T-helper 2 cell treated with Interferon-gamma antibody and Interleukin-4, amounts not matched to agents 5 μg/mL and 100 μg/mL, for 36 hours (primary cell): ENCODE data around the gene SMTNL2.

Experiments used
- DNase-seq: peaks from one replicate; pipeline ENCODE4 v3.0.0; 2021; ENCODE audit warnings: low spot score
- H3K27ac Mint-ChIP-seq: one replicate; pipeline ENCODE4 v1.8.0; 2021; ENCODE audit warnings: mild to moderate bottlenecking, mixed read lengths
- H3K27me3 Mint-ChIP-seq: one replicate; pipeline ENCODE4 v1.8.0; 2021; ENCODE audit warnings: low read depth, mixed read lengths
- H3K36me3 Mint-ChIP-seq: one replicate; pipeline ENCODE4 v1.8.0; 2021; ENCODE audit warnings: low read depth, mixed read lengths
- H3K4me1 Mint-ChIP-seq: one replicate; pipeline ENCODE4 v1.8.0; 2021; ENCODE audit warnings: low read depth, mixed read lengths
- H3K4me3 Mint-ChIP-seq: one replicate; pipeline ENCODE4 v1.8.0; 2022; ENCODE audit warnings: mild to moderate bottlenecking, moderate library complexity, mixed read lengths
- H3K9me3 Mint-ChIP-seq: one replicate; pipeline ENCODE4 v1.8.0; 2021; ENCODE audit warnings: mixed read lengths

The SMTNL2 gene

DNA sequence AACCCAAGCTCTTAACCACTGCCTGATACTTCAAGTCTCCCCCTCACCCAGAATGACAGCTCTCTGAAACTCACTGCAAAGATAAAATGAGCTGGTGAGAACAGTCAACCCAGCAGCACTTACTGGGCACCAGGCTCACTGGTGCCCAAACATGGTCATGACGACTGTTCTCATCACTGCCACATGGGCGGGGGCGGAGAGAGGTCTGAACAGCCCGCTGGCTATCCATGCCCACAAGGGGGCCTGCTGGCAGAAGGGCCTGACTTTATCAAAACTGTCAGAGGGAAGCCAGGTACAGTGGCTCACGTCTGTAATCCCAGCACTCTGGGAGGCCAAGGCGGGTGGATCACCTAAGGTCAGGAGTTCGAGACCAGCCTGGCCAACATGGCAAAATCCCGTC lies 33.2 kb upstream of the SMTNL2 start:
- Mint-ChIP-seq H3K4me1 (peaks cover 18% of the 10 kb centered on the region), H3K27me3 (no peaks in the 10 kb centered on the region), H3K27ac (no peak overlapping the region), H3K9me3 (no peaks in the 10 kb centered on the region), H3K36me3 (peaks cover 41% of the 10 kb centered on the region), H3K4me3 (no peak overlapping the region)
- no peak for DNase-seq

DNA sequence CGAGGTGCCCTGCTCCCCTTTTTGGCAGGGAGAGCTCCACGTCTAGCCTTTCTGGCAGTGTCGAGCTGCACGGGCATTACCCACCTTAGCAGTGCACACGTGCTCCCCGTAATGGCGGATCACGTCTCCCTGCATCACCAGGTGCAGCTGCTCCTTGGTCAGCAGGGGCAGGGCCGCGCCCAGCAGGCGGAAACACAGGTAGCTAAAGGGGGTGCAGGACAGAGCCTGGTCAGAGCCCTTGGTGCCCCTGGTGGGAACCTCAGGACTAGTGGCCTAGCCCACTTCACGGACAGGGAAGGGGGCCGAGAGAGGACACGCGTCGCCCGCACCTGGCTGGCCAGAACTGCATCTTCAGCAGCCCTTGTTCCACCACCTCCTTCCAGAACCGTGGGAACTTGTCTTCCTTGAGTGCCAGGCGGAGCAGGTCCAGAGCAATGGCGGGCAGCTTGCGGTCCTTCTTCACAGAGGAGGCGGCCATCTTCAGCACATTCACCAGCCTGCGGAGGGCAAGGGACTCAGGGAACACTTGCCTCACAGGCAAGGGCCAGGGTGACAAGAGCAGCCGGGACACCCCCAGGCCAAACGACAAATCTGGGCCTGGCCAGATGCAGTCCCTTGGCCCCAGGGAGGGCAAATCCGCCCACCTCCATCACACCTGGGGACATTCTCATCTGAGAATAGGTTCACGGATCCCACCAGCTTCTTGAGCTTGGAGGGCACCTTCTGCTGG lies 32.4 kb upstream of the SMTNL2 start:
- Mint-ChIP-seq H3K27me3 (no peaks in the 10 kb centered on the region), H3K36me3 (peaks cover 38% of the 10 kb centered on the region), H3K4me3 (no peak overlapping the region), H3K9me3 (no peaks in the 10 kb centered on the region), H3K27ac (no peak overlapping the region), H3K4me1 (peaks cover 20% of the 10 kb centered on the region)
- DNase-seq: no peak

DNA sequence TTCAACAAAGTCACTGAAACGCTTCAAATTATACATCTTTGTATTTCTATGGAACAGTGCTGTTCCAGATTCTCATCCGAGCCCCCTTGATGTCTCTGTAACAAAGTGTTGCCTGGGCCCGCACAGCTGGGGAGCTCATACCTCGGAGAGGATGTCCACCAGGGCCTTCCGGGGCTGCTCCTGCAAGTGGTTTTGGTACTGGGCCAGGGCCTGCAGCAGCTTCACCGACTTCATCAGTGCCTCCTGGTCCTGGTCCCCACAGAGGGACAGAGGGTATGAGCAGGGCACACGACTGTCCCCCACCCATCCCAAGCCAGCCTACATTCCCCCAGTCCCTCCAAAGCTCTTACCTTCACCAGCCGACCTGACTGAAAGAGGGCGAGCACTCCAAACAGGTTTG lies 30.7 kb upstream of the SMTNL2 start:
- H3K36me3 Mint-ChIP-seq: peaks cover 35% of the 10 kb centered on the region
- peak overlapping the region; percentile 92 for H3K4me3 Mint-ChIP-seq
- no peak for DNase-seq
- no peak overlapping the region for H3K27ac Mint-ChIP-seq
- no peaks in the 10 kb centered on the region for H3K27me3 Mint-ChIP-seq
- H3K4me1 Mint-ChIP-seq: peaks cover 20% of the 10 kb centered on the region
- H3K9me3 Mint-ChIP-seq: no peaks in the 10 kb centered on the region

DNA sequence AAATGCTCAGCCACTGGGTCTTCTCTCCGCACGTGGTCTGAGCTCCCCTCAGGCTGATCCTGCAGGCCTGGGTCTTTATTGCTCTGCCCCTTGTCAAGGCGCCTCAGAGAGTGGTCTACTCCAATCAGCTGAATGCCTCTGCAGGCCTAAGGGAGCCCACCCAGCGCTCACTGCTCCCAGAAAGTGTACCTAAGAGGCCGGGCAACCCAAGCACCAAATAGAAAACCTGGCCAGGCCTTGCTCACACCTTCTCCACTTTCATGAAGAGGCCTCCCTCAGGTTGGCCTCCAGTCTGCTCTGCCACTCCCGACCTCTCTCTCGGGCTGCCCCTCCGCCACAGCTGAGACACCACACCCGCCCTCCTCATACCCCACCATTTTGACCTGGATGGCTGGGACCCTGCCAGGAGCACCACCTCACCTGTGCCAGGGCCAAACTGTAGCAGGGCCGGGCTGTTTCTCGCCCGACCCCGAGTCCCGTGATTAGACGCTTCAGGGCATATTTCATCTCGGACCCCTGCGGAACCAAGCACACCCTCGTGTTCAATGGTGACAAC lies 29.8 kb upstream of the SMTNL2 start:
- Mint-ChIP-seq H3K36me3 (peaks cover 35% of the 10 kb centered on the region), H3K9me3 (no peaks in the 10 kb centered on the region), H3K4me1 (peaks cover 20% of the 10 kb centered on the region), H3K27ac (peak overlapping the region; percentile 93), H3K4me3 (peak overlapping the region; percentile 92), H3K27me3 (no peaks in the 10 kb centered on the region)
- DNase-seq: no peak

DNA sequence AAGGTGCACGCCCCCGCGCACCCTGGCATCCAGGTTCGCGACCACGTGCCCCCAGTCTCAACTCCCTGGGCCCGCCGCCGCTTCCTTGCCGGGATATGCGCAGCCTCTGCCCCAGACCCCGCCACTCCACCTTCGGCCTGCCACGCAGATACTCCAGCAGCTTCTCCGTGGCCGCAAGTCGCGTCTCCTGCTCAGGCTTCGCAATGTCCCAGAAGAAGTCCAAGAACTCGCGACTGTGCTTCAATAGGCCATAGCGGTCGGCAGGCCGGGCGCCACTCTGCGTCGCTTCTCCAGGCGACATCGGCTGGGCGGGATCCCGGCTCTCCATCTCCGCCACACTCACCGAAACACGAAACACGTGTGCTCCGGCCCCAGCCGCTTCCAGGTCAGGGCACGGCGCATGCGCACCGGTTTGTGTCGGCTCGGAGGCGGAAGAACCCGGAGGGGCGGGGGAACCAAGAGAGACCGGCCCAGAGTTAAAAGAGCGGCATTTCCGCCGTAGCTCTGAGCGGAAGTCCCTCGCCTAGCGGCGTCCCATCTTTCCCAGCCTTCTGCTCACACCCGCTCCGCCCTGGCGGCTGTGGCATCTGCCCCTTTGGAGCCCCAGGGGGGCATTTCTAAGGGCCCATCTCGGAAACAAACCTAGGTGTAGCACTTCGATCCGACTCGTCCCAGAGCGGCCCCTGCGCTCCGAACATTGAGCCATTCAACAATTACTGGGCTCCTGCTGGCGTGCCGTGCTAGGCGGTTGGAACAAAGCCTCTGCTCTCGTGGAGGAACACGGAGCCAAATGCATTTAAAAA lies 29.1 kb upstream of the SMTNL2 start, which contains the start of gene MYBBP1A:
Gene MYBBP1A, minus strand, starts transcription at position 388 of the 803 bp plus-strand sequence. Its CDS starts 60 bp downstream, at position 328.
- H3K27ac Mint-ChIP-seq: peak within 1 kb of the TSS; percentile 93
- peaks cover 32% of the 10 kb centered on the region for H3K36me3 Mint-ChIP-seq
- DNase-seq: peak; percentile 96
- peaks cover 20% of the 10 kb centered on the region for H3K4me1 Mint-ChIP-seq
- no peaks in the 10 kb centered on the region for H3K9me3 Mint-ChIP-seq
- H3K4me3 Mint-ChIP-seq: peak within 1 kb of the TSS; percentile 92
- H3K27me3 Mint-ChIP-seq: no peaks in the 10 kb centered on the region

DNA sequence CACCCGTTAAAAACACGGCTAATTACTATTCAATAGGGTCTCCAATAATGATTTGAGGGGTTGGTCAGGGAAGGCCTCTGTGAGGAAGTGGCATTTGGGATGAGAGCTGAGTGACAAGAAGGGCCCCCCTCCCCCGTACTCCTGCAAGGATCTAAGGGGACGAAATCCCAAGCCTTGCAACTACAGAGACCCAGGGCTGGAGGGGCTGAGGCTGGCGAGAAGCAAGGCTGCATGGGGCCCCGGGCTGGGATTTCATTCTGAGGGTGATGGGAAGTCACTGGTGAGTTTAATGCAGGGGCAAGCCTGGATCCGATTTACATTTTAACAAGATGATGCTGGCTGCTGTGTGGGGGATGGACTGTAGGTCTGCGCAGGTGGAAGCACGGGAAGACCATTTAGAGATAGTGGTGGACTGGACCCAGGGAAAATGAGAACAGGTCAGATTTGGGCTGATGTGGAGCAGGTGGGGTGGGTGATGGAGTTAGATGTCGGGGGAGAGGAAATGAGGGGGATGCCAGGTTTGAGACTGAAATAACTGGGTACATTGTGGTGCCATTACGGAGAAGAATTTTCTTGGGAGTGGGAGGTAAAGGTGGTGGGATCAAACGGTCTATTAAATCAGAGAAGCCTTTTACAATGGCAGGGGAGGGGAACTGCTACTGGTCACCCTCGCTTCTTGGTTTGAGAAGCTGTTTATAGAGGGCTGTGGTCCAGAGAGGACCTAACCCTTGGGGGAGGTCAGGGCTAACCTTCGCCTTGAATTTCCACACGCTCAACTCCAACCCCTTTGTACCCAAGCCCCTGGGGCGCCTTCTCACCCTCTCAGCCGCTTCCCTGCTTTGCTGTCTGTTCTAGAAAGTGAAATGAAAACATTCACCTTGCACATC lies 28.2 kb upstream of the SMTNL2 start:
- Mint-ChIP-seq H3K9me3 (no peaks in the 10 kb centered on the region), H3K4me3 (peak overlapping the region; percentile 92)

DNA sequence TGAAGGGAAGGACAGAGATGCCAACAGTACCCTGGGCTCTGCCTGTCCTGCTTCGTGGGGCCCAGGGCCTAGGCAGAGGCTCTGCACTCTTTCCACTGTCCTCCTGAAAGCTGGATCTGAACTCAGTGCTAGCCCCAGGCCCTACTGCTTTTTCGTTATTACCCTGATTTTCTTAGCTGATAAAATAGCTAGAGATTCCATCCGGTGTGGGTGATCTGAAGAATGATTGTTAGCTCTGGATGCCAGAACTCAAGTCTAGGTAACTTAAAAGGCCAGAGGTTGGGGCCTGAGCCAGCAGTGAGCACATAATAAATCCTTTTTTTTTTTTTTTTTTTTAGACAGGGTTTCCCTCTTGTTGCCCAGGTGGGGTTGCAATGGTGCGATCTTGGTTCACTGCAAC lies 27.3 kb upstream of the SMTNL2 start:
- H3K27me3 Mint-ChIP-seq: no peaks in the 10 kb centered on the region
- DNase-seq: no peak
- H3K9me3 Mint-ChIP-seq: no peaks in the 10 kb centered on the region
- H3K4me3 Mint-ChIP-seq: no peak overlapping the region
- H3K4me1 Mint-ChIP-seq: peaks cover 28% of the 10 kb centered on the region
- peaks cover 22% of the 10 kb centered on the region for H3K36me3 Mint-ChIP-seq
- no peak overlapping the region for H3K27ac Mint-ChIP-seq

More for the DNA sequence above, 28.2 kb upstream of the SMTNL2 start:
- no peak for DNase-seq
- Mint-ChIP-seq H3K36me3 (peaks cover 28% of the 10 kb centered on the region), H3K27me3 (no peaks in the 10 kb centered on the region), H3K27ac (peak overlapping the region; percentile 93), H3K4me1 (peaks cover 21% of the 10 kb centered on the region)

DNA sequence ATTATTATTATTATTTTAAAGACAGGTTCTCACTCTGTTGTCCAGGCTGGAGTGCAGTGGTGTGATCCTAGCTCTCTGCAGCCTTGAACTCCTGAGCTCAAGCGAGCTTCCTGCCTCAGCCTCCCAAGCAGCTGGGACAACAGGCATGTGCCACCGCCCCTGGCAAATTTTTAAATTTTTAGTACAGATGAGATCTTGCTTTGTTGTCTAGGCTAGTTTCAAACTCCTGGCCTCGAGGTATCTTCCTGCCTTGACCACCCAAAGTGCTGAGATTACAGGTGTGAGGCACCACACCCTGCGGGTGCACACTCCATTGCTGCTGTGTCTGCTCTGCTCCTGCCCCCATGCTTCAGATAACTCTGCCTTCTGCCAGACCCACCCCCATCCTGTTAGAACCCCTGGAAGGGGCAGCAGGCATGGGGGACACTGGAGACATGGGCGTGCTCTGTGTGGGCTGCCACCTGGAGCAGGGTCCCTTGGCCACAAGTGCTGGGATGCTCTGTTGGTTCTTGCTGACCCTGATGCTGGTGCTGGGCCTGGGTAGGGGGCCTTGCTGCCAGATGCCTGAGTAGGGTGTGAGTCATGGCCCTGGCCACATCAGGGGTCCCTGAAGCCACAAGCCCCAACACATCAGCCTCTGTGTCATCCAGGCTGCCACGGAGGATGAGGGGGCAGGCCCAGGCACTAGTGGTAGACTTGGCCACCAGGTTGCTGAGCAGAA lies 26.5 kb upstream of the SMTNL2 start:
- H3K4me1 Mint-ChIP-seq: peaks cover 36% of the 10 kb centered on the region
- no peaks in the 10 kb centered on the region for H3K9me3 Mint-ChIP-seq
- H3K36me3 Mint-ChIP-seq: peaks cover 17% of the 10 kb centered on the region
- H3K4me3 Mint-ChIP-seq: no peak overlapping the region
- no peak overlapping the region for H3K27ac Mint-ChIP-seq
- DNase-seq: no peak
- no peaks in the 10 kb centered on the region for H3K27me3 Mint-ChIP-seq

DNA sequence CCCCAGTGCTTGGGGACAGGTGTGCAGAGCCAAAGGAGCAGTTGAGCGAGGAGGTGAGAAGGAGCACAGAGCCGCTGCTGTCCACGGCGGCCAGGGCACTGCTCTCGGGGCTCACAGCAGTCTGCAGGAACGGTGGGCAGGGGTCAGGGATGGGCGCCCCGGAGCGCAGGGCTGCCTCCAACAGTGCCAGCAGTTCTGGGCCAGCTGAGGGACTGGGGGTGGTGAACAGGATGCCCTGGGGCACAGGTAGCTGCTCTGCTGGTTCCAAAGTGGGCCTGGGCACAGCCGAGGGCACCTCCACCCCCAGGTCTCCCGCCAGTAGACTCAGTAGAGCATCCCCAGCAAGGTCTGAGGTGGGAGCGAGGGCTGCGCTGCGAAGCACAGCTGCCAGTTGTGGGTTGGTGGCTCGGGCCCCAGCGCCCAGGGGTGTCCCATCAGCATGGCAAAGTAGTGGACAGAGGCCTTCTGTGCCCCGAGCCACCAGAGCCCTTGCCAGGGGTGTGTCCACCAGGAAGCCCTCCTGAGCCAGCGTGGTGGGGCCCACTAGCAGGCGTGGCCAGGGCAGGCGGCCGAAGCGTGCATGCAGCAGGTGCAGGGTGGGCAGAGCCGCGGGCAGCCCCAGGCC lies 25.9 kb upstream of the SMTNL2 start:
- no peak for DNase-seq
- no peak overlapping the region for H3K4me3 Mint-ChIP-seq
- no peaks in the 10 kb centered on the region for H3K27me3 Mint-ChIP-seq
- H3K27ac Mint-ChIP-seq: no peak overlapping the region
- peaks cover 43% of the 10 kb centered on the region for H3K4me1 Mint-ChIP-seq
- H3K36me3 Mint-ChIP-seq: peaks cover 15% of the 10 kb centered on the region
- H3K9me3 Mint-ChIP-seq: no peaks in the 10 kb centered on the region

DNA sequence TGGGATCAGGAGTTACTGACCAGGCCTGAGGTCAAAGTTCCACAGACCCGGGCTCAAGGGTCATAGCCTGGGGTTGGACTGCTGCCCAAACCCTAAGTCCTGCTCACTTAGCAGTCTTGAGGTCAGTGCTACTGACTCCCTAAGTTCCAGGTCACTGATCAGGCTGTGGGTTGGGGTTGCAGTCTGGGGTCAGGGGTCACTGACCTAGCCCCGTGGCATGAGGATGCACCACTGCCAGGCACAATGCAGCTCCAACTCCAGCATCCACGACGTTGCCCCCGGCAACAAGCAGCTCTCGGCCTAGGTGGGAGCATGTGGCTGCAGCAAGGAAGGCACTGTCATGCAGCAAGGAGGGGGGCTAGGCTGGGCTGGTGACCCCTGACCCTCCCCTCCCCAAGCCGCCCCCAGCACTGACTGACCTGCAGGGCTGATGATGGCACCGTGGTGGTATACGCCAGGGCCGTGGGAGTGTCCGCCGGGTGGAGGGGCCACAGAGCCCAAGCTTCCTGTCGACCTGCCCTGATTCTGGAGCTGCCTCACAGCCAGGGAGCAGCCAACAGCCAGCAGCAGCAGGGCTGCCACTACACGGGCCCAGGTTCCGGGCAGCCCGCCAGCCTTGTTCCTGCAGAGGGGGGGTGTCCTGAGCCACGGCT lies 25.1 kb upstream of the SMTNL2 start:
- peaks cover 42% of the 10 kb centered on the region for H3K4me1 Mint-ChIP-seq

DNA sequence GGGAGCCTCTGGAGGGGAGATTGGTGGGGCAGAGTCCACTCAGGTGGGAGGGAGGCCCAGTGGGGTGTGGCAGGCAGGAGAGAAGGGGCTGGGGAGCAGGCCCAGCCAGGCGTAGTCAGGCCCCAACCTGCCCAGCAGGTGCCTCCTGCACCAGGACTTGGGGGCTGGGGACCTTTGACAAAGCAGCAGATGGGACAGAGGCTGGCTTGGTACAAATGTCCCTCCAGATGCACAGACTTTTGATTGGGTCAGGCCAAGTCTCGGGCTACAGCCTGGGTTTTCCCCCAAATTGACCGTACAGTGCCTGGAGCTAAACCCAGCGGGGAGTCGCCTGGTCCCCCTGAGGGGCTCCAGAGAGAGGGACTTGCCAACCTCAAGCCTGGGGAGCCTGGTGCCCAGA lies 24.4 kb upstream of the SMTNL2 start:
- Mint-ChIP-seq H3K36me3 (peaks cover 2% of the 10 kb centered on the region), H3K4me3 (no peak overlapping the region), H3K9me3 (no peaks in the 10 kb centered on the region), H3K27me3 (no peaks in the 10 kb centered on the region), H3K4me1 (peaks cover 38% of the 10 kb centered on the region), H3K27ac (no peak overlapping the region)
- no peak for DNase-seq

More for the DNA sequence above, 25.1 kb upstream of the SMTNL2 start:
- no peak overlapping the region for H3K27ac Mint-ChIP-seq
- peaks cover 8% of the 10 kb centered on the region for H3K36me3 Mint-ChIP-seq
- H3K27me3 Mint-ChIP-seq: no peaks in the 10 kb centered on the region
- H3K9me3 Mint-ChIP-seq: no peaks in the 10 kb centered on the region
- DNase-seq: no peak
- no peak overlapping the region for H3K4me3 Mint-ChIP-seq

DNA sequence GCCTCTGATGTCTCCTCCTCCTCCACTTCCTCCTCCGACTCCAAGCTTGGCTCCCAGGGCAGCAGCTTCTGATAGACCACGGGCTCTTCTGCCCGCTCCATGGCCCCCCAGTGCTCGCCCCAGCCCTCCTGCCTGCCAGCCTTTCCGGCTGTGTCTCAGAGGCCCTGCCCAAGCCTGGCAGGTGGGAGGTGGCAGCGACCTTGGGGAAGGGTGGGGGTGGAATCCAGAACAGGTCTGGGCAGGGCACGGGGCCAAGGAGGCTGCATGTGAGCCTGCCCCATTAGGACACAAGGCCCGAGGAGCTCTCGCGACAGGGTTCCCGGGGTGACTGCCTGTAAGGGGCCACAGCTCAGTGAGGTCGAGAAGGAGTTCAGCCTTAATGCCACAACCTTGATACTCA lies 23.9 kb upstream of the SMTNL2 start, which contains the start of gene GGT6:
Gene GGT6, minus strand, starts transcription at position 157 of the 400 bp plus-strand sequence. Its CDS starts 56 bp downstream, at position 101.
- Mint-ChIP-seq H3K27ac (no peak within 1 kb of the TSS), H3K4me3 (no peak within 1 kb of the TSS), H3K36me3 (no peaks in the 10 kb centered on the region), H3K27me3 (no peaks in the 10 kb centered on the region), H3K9me3 (no peaks in the 10 kb centered on the region), H3K4me1 (peaks cover 39% of the 10 kb centered on the region)
- DNase-seq: no peak
